ENCODE data around the gene NANOS1.
"Not testable (repeated sequence)": the region's sequence is repeated elsewhere in the genome, so short reads cannot be mapped to it uniquely, and the experiment has no call there.

The NANOS1 gene

DNA sequence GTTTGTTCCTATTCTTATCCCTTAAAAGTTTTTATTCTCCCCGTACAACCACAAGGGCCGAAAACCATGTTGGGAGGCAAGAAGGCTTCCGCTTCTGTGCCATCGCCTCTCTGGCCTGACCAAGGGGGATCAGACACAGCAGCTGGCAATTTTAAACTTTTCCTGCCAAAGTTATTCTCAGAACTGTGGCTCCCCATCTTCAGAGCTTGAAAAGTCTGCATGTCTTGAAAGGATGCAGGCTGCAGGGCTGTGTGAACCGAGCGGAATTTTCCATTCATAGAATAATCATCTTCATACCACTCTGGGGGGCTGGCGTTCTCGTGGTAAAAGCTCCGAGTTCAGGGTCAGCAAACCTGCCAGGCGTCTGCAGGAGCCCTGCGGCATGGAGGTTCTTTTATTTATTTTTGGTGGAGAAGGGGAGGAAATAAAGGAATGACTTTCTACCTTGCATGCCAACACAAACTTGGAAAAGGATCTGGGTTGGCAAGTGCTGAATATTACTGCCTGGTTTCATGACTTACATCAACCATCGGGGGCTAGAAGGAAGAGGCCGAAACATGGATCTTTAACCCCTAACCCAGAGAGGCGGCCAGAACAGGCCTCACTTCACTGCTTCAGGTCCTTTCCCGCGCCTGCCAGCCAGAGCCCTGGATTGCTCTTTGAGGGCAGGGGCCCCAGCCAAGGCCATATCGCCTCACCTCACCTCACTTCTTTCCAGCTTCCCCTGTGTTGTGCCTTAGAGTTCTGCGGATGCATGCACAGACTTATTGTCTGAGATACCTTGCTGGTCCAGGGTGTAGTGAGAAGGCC lies 3.0 kb upstream of the NANOS1 start:
- Mint-ChIP-seq H3K4me3 (no peak overlapping the region), H3K4me1 (ENCODE audit: low read depth) (peaks cover 8% of the 10 kb centered on the region), H3K27ac (no peak overlapping the region), H3K9me3 (no peaks in the 10 kb centered on the region), H3K27me3 (ENCODE audit: low read depth) (peaks cover 11% of the 10 kb centered on the region), H3K36me3 (ENCODE audit: low read depth) (peaks cover 4% of the 10 kb centered on the region)
- no peak for DNase-seq (ENCODE audit: low spot score)

DNA sequence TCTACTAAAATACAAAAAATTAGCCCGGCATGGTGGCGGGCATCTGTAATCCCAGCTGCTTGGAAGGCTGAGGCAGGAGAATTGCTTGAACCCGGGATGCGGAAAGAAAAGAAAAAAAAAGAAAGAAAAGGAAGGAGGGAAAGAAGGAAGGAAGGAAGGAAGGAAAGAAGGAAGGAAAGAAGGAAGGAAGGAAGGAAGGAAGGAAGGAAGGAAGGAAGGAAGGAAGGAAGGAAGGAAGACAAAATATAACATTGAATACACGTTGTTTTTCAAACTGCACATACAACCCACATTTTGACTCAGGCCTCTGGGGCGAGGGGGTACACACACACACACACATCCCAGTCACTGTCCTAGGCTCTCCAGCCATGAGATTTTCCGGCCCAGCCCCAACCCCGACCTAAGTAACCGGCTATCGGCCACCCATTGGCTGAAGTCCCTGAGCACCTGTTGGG lies 1.0 kb upstream of the NANOS1 start:
- not testable (repeated sequence) for H3K9me3 Mint-ChIP-seq; H3K27ac Mint-ChIP-seq; DNase-seq (ENCODE audit: low spot score); H3K27me3 Mint-ChIP-seq (ENCODE audit: low read depth)
- Mint-ChIP-seq H3K4me3 (peak overlapping the region; percentile 73), H3K4me1 (ENCODE audit: low read depth) (peaks cover 14% of the 10 kb centered on the region), H3K36me3 (ENCODE audit: low read depth) (peaks cover 14% of the 10 kb centered on the region)

DNA sequence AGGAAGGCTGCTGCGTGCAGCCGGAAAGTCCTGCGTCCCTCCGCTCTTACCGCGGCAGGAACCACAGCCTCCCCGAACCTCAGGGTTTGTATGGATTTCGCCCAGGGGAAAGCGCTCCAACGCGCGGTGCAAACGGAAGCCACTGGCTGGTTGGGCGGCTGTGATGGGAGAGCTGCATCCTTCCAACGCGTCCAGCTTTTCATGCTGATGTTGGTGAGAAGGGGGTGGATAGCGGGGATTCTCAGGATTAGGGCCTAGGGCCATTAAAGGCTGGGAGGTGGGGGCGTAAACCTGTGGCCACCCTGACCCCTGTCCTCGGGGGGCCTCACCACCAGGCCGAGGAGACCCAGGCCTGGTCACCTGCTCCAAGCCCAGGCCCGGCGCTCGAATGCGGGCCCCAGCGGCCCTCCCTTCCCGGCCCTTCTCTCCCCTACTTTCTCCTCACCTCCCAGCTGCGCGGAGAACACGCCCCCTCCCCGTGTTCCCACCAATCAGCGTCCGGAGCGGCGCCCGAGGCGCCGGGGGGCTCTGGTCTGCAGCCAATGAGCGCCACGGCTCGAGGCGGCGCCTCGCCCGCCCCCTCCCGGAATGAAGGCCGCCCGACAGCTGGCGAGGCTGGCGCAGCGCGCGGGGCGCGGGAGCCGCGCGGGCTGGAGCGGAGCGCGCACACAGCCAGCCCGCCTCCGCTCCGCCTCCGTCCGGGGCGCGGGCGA lies 458 bp upstream of the NANOS1 start:
- peak overlapping the region; percentile 73 for H3K4me3 Mint-ChIP-seq
- peaks cover 19% of the 10 kb centered on the region for H3K36me3 Mint-ChIP-seq (ENCODE audit: low read depth)
- H3K27ac Mint-ChIP-seq = peak overlapping the region; percentile 36
- peaks cover 18% of the 10 kb centered on the region for H3K4me1 Mint-ChIP-seq (ENCODE audit: low read depth)
- peak; percentile 81 for DNase-seq (ENCODE audit: low spot score)
- H3K27me3 Mint-ChIP-seq (ENCODE audit: low read depth) = peaks cover 9% of the 10 kb centered on the region
- H3K9me3 Mint-ChIP-seq = no peaks in the 10 kb centered on the region

DNA sequence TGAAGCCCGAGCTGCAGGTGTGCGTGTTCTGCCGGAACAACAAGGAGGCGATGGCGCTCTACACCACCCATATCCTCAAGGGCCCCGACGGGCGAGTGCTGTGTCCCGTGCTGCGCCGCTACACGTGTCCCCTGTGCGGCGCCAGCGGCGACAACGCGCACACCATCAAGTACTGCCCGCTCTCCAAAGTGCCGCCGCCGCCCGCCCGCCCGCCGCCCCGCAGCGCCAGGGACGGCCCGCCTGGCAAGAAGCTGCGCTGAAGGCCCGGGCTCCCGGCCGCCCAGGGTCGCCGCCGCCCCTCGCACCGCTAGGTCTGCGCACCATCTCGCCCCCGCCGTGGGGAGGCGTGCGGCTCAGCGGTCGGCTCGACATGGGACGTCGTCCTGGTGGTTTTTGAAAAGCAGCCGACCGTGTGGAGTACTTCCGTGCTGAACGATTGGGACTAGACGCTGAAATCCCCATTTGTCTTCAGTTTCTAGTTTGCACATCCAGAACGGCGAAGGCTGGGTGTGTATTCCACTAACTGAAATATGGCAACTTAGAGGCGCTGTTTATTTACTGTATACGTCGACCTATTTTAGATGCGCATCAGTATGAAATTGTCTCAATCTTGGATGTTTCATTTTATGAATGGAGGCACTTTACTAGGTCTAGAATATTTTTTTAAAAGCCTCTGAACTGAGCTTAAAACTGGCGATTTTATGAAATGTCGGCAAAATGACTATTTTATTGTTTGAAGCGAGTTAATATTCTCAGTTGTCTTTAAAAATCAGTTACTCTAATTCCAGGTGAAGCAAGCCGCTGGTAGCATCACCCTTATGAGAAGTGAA lies 1.1 kb downstream of the NANOS1 start:
- H3K4me1 Mint-ChIP-seq (ENCODE audit: low read depth) = peaks cover 20% of the 10 kb centered on the region
- H3K4me3 Mint-ChIP-seq = peak overlapping the region; percentile 69
- no peaks in the 10 kb centered on the region for H3K9me3 Mint-ChIP-seq
- peak; percentile 53 for DNase-seq (ENCODE audit: low spot score)
- H3K27ac Mint-ChIP-seq = no peak overlapping the region
- peaks cover 9% of the 10 kb centered on the region for H3K27me3 Mint-ChIP-seq (ENCODE audit: low read depth)
- peaks cover 27% of the 10 kb centered on the region for H3K36me3 Mint-ChIP-seq (ENCODE audit: low read depth)

DNA sequence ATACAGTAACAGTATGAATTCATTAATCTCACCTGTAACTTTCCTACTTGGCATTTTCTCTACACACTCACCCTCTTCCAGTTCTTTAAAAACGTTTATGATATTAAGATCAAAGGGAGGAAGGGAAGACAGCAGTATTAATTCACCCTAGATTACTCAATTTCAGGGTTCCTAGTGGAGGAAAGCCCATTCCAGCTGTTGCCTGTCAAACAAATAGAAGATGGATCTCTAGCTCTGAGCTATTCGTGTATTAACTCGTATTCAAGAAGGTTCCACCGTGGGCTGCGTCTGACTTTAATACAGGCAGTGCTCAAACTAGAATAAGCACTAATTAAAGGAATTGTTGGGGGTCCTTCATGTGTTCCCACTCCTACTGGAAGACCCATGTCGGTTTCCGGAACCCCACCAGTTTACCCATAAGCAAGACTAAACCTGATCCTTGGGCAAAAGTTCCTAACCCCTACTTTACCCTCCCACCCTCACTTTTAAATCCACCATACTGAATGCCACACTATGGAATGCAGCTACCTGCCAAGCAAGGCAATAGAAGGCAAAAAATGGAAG lies 2.1 kb downstream of the NANOS1 start:
- DNase-seq (ENCODE audit: low spot score) = no peak
- peak overlapping the region; percentile 69 for H3K4me3 Mint-ChIP-seq
- H3K9me3 Mint-ChIP-seq = no peaks in the 10 kb centered on the region
- no peak overlapping the region for H3K27ac Mint-ChIP-seq
- H3K4me1 Mint-ChIP-seq (ENCODE audit: low read depth) = peaks cover 20% of the 10 kb centered on the region
- H3K36me3 Mint-ChIP-seq (ENCODE audit: low read depth) = peaks cover 34% of the 10 kb centered on the region
- H3K27me3 Mint-ChIP-seq (ENCODE audit: low read depth) = peaks cover 9% of the 10 kb centered on the region

DNA sequence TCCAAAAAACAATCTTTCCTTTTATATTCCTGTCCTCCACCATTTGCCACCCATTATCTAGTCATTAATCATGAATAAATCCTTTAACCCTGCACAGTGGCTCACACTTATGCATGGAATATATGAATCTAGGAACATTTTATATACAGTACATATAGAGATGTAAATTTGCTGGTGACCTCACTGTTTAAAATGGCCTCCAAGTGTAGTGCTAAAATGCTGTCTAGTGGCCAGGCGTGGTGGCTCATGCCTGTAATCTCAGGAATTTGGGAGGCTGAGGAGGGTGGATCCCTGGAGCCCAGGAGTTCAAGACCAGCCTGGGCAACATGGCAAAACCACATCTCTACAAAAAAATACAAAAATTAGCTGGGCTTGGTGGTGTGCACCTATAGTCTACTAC lies 9.6 kb downstream of the NANOS1 start:
- no peak for DNase-seq (ENCODE audit: low spot score)
- Mint-ChIP-seq H3K4me3 (no peak overlapping the region), H3K4me1 (ENCODE audit: low read depth) (peaks cover 8% of the 10 kb centered on the region), H3K9me3 (no peaks in the 10 kb centered on the region), H3K27me3 (ENCODE audit: low read depth) (no peaks in the 10 kb centered on the region), H3K27ac (no peak overlapping the region), H3K36me3 (ENCODE audit: low read depth) (peaks cover 71% of the 10 kb centered on the region)

DNA sequence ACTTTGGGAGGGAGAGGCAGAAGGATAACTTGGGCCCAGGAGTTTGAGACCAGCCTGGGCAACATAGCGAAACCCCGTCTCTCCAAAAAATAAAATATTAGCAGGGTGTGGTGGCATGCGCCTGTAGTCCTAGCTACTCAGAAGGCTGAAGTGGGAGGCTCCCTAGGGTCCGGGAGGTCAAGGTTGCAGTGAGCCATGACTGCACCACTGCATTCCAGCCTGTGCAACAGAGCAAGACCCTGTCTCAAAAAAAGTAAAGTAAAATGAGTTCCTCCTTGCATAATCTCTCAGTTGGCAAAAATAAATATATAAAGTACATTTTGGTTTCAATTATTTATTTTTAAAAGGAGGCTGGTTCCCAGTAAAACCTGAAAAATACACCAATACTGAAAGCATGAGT lies 11.8 kb downstream of the NANOS1 start:
- Mint-ChIP-seq H3K4me1 (ENCODE audit: low read depth) (peaks cover 8% of the 10 kb centered on the region), H3K27ac (no peak overlapping the region), H3K4me3 (no peak overlapping the region), H3K36me3 (ENCODE audit: low read depth) (peaks cover 74% of the 10 kb centered on the region), H3K27me3 (ENCODE audit: low read depth) (no peaks in the 10 kb centered on the region), H3K9me3 (no peaks in the 10 kb centered on the region)
- no peak for DNase-seq (ENCODE audit: low spot score)

DNA sequence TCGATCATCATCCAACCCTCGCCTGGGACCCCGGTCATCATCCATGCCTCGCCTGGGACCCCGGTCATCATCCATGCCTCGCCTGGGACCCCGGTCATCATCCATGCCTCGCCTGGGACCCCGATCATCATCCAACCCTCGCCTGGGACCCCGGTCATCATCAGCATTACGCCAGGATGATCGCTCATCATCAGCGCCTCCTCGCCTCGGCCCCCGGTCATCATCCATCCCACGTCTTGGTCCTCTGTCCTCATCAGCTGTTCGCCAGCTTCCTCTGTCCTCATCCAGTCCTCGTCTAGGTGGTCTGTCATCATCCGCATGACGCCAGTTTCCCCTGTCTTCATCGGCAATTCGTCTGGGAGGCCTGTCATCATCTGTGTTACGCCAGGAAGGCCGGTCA lies 12.7 kb downstream of the NANOS1 start:
- no peak overlapping the region for H3K27ac Mint-ChIP-seq
- peaks cover 8% of the 10 kb centered on the region for H3K4me1 Mint-ChIP-seq (ENCODE audit: low read depth)
- no peaks in the 10 kb centered on the region for H3K27me3 Mint-ChIP-seq (ENCODE audit: low read depth)
- no peaks in the 10 kb centered on the region for H3K9me3 Mint-ChIP-seq
- H3K36me3 Mint-ChIP-seq (ENCODE audit: low read depth) = peaks cover 75% of the 10 kb centered on the region
- no peak overlapping the region for H3K4me3 Mint-ChIP-seq
- no peak for DNase-seq (ENCODE audit: low spot score)

DNA sequence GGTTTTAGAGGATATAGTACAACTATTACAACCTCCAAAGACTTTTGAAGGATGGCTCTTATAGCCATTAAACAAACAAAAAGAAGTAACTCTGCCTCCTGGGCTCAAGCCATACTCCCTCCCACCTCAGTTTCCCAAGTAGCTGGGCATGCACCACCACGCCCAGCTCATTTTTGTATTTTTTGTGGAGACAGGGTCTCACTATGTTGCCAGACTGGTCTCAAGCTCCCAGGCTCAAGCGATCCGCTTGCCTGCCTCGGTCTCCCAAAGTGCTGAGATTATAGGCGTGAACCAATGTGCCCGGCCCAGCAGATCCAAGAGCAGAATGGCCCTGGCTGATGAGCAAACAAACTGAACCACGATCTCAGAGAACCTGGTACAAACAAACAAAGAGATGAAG lies 16.0 kb downstream of the NANOS1 start:
- no peaks in the 10 kb centered on the region for H3K27me3 Mint-ChIP-seq (ENCODE audit: low read depth)
- H3K4me3 Mint-ChIP-seq = no peak overlapping the region
- peaks cover 11% of the 10 kb centered on the region for H3K4me1 Mint-ChIP-seq (ENCODE audit: low read depth)
- H3K27ac Mint-ChIP-seq = no peak overlapping the region
- peaks cover 74% of the 10 kb centered on the region for H3K36me3 Mint-ChIP-seq (ENCODE audit: low read depth)
- H3K9me3 Mint-ChIP-seq = no peaks in the 10 kb centered on the region
- DNase-seq (ENCODE audit: low spot score) = no peak

DNA sequence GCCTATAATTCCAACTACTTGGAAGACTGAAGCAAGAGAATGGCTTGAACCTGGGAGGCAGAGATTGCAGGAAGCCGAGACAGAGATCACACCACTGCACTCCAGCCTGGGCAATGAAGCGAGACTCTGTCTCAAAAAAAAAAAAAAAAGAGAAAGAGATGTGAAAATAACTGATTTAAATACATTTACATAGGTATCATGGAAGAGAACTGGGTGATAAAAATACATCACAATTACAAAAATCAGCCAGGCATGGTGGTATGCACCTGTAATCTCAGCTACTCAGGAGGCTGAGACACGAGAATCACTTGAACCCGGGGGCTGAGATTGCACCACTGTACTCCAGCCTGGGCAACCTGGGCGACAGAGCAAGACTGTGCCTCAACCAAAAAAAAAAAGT lies 19.8 kb downstream of the NANOS1 start:
- Mint-ChIP-seq H3K4me3 (no peak overlapping the region), H3K27ac (no peak overlapping the region), H3K36me3 (ENCODE audit: low read depth) (peaks cover 76% of the 10 kb centered on the region)

DNA sequence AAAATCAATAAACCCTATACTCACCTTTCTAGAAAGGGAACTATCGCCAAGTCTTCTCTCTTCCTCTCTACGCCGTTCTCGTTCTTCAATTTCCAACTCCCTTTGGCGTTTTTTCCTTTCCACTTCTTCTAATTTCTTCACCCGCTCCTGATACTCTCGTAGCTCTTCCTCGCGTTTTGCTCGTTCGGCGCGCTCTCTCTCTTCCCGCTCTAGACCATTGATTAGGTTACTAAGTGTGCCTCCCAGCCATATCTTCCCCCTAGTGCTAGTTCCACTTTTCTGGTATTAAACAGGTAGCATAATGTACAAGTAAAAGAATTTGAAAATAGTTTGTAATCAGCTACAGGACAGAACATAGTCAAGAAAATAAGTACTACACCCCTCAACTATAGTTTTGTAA lies 20.3 kb downstream of the NANOS1 start:
- Mint-ChIP-seq H3K27me3 (ENCODE audit: low read depth) (no peaks in the 10 kb centered on the region), H3K4me3 (no peak overlapping the region), H3K4me1 (ENCODE audit: low read depth) (peaks cover 7% of the 10 kb centered on the region)

More for the DNA sequence above, 19.8 kb downstream of the NANOS1 start:
- H3K27me3 Mint-ChIP-seq (ENCODE audit: low read depth) = no peaks in the 10 kb centered on the region
- DNase-seq (ENCODE audit: low spot score) = no peak
- H3K9me3 Mint-ChIP-seq = no peaks in the 10 kb centered on the region
- H3K4me1 Mint-ChIP-seq (ENCODE audit: low read depth) = peaks cover 7% of the 10 kb centered on the region

DNA sequence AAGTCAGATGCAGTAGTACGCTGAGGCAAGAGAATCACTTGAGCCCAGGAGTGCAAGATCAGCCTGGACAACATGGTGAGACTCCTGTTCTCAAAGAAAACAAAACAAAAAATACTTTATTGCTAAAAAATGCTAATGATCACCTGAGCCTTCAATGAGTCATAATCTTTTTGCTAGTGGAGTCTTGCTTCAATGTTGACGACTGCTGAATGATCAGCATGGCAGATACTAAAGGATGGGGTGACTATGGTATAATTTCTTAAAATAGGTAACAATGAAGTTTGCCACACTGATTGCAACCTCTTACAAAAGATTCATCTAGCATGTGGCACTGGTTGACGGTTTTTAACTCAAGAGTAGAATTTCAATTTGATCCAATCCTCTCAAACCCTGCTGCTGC lies 22.3 kb downstream of the NANOS1 start:
- Mint-ChIP-seq H3K9me3 (no peaks in the 10 kb centered on the region), H3K27ac (no peak overlapping the region), H3K27me3 (ENCODE audit: low read depth) (no peaks in the 10 kb centered on the region), H3K36me3 (ENCODE audit: low read depth) (peaks cover 76% of the 10 kb centered on the region), H3K4me1 (ENCODE audit: low read depth) (peaks cover 6% of the 10 kb centered on the region), H3K4me3 (no peak overlapping the region)
- DNase-seq (ENCODE audit: low spot score) = no peak

More for the DNA sequence above, 20.3 kb downstream of the NANOS1 start:
- Mint-ChIP-seq H3K9me3 (no peaks in the 10 kb centered on the region), H3K36me3 (ENCODE audit: low read depth) (peaks cover 79% of the 10 kb centered on the region), H3K27ac (no peak overlapping the region)
- DNase-seq (ENCODE audit: low spot score) = no peak

DNA sequence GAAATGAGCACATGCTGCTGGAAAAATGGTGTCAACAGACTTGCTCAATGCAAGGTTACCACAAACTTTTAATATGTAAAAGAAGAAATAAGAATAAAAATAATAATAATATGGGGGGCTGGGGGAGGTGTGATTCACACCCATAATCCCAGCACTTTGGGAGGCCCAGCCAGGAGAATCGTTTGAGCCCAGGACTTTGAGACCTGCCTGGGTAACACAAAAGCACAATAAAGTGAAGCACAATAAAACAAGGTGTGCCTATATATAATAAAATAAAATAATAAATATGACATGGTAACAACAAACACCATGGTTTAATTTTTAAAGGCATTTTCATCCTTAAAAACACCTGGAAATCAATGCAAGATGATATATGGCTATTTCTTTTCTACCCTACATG lies 26.0 kb downstream of the NANOS1 start:
- no peak for DNase-seq (ENCODE audit: low spot score)
- no peak overlapping the region for H3K4me3 Mint-ChIP-seq
- H3K9me3 Mint-ChIP-seq = no peaks in the 10 kb centered on the region
- H3K27me3 Mint-ChIP-seq (ENCODE audit: low read depth) = no peaks in the 10 kb centered on the region
- H3K4me1 Mint-ChIP-seq (ENCODE audit: low read depth) = peaks cover 2% of the 10 kb centered on the region
- peaks cover 83% of the 10 kb centered on the region for H3K36me3 Mint-ChIP-seq (ENCODE audit: low read depth)
- H3K27ac Mint-ChIP-seq = no peak overlapping the region

All from T-helper 2 cell treated with Interferon-gamma antibody and Interleukin-4, amounts not matched to agents 5 μg/mL and 100 μg/mL, for 36 hours (primary cell).